Lower leg skin (tissue), 3 donors: ENCODE measurements around the gene AKR1A1.

Source experiments
- POLR2A ChIP-seq, 2 donors: fragments of 450-650 bp; IDR thresholded peaks; one replicate each; pipeline ENCODE4 v1.6.1; 2016 to 2017; ENCODE audit warnings: antibody characterized with exemption in 2 of 2, mild to moderate bottlenecking in 1 of 2, moderate library complexity in 1 of 2
- TF ChIP-seq, protein P1 (sequence below), 3 donors: fragments of 450-650 bp; IDR thresholded peaks; one replicate each; pipeline ENCODE4 v1.5.1; 2016; ENCODE audit warnings: antibody characterized with exemption in 3 of 3, mild to moderate bottlenecking in 3 of 3, moderate library complexity in 2 of 3

DNA sequence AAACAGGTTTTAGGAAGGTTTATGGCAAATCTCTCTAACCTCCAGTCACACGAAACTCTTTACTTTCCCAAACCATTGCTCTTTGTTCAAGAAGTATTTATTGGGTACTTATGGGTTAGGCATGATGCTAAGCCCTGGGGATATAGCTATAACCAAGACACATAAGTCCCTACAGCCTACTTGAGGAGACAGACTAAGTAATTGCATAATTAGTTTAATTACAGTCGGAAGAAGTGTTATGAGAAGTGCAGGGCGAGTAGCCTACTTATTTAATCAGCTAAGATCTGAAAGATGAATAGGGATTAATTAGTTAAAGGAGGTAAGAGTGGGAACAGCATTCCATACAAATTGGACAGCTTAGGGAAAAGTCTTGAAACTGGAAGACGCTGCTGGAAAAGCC, 20.0 kb downstream of the AKR1A1 start:
- TF ChIP-seq, protein P1, sequence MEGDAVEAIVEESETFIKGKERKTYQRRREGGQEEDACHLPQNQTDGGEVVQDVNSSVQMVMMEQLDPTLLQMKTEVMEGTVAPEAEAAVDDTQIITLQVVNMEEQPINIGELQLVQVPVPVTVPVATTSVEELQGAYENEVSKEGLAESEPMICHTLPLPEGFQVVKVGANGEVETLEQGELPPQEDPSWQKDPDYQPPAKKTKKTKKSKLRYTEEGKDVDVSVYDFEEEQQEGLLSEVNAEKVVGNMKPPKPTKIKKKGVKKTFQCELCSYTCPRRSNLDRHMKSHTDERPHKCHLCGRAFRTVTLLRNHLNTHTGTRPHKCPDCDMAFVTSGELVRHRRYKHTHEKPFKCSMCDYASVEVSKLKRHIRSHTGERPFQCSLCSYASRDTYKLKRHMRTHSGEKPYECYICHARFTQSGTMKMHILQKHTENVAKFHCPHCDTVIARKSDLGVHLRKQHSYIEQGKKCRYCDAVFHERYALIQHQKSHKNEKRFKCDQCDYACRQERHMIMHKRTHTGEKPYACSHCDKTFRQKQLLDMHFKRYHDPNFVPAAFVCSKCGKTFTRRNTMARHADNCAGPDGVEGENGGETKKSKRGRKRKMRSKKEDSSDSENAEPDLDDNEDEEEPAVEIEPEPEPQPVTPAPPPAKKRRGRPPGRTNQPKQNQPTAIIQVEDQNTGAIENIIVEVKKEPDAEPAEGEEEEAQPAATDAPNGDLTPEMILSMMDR (IDR thresholded peaks at IDR 0.05) = no peak
- TF ChIP-seq POLR2A (IDR thresholded peaks at IDR 0.05) = no peak
